Left renal pelvis (tissue), 4 donors: ENCODE results near the gene FKBP2. TPM values are rescaled to one million over a fixed set of nuclear protein-coding genes. Genes with fewer than 3 reads are reported as not detected.

ENCODE experiments used
- DNase-seq, 4 donors: peaks; one replicate each; pipeline ENCODE4 v3.0.0-alpha.2; 2013; ENCODE audit warnings: low read depth in 4 of 4, low spot score in 3 of 4
- polyA plus RNA-seq, 4 donors: library from polyadenylated mRNA; unstranded; fragments of 120-200 nt; gene quantifications; one replicate each; pipeline ENCODE4 v1.2.1, GENCODE V29; 2013; ENCODE audit not compliant: insufficient read length in 4 of 4

FKBP2 gene
- polyA plus RNA-seq, 4 donors: 61.0 to 99.2 (median 86.6) TPM

DNA sequence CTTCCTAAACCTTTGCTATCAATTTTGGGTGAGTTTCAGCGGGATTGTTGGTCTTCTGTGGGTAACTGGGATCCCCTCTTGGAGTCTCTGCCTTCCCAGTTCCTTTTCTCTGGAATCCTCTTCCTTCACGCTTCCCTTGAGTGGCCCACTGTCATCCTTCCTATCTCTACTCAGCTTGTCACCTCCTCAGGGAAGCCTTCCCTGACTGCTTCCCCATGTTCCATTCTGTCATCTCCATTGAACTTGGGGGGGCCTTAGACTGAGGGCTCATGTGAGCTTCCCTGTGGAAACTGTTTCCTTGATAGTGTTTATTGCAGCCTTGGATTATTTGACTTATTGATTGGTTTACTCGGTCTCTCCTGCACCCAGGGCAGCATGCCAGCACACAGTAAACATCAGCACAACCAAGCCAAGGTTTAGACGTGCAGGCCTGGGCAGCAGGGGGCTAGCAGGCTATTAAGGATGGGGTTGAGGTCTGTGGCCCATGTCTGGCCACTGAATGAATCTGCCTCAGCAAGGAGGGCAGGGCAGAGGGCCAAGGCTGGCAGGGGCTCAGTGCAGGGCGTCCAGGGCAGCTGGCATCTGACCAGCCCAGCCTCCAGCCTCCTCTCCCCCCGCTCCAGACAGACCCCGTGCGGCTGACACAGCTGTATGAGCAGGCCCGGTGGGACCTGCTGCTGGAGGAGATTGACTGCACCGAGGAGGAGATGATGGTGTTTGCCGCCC, 22.1 kb upstream of the FKBP2 start:
- DNase-seq: no peak

GRCh38 chr11:64219354-64219684, 21.6 kb upstream of the FKBP2 start:
- DNase-seq: no peak

DNA sequence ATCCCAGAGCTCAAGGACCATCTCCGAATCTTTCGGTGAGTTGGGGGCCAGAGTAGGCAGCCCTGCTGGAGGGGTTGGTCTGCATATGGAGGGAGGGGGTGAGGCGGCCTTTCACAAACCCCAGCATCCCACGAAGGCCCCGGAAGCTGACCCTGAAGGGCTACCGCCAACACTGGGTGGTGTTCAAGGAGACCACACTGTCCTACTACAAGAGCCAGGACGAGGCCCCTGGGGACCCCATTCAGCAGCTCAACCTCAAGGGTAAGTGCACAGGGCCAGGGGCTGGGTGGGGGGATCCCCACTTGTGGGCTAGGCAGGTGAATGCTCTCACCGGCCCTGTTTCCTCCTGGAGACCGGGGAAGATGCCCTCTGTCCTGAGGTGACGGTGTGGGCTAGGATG, 21.1 kb upstream of the FKBP2 start:
- DNase-seq: no peak

DNA sequence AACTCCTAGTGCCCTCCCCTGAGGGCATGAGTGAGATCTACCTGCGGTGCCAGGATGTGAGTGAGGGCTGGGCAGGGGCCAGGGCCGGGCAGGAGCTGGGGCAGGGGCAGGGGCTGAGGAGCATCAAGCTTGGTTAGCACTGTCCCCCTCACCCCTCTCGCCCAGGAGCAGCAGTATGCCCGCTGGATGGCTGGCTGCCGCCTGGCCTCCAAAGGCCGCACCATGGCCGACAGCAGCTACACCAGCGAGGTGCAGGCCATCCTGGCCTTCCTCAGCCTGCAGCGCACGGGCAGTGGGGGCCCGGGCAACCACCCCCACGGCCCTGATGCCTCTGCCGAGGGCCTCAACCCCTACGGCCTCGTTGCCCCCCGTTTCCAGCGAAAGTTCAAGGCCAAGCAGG, 20.6 kb upstream of the FKBP2 start:
- DNase-seq: no peak

- no peak for DNase-seq
Measured at GRCh38 chr11:64220798-64221197, 20.1 kb upstream of the FKBP2 start.

- DNase-seq: no peak
Measured at GRCh38 chr11:64222651-64223000, 18.3 kb upstream of the FKBP2 start.

DNA sequence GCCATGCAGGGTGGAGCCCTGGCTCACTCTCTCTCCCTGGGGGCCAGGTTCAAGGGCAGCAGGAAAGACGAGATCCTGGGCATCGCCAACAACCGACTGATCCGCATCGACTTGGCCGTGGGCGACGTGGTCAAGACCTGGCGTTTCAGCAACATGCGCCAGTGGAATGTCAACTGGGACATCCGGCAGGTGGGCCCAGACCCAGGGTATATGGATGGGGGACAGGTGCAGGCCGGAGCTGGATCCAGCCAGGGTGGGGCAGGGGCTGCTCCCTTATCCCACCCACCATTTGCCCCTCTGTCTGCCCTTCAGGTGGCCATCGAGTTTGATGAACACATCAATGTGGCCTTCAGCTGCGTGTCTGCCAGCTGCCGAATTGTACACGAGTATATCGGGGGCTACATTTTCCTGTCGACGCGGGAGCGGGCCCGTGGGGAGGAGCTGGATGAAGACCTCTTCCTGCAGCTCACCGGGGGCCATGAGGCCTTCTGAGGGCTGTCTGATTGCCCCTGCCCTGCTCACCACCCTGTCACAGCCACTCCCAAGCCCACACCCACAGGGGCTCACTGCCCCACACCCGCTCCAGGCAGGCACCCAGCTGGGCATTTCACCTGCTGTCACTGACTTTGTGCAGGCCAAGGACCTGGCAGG, 17.8 kb upstream of the FKBP2 start:
- no peak for DNase-seq

DNA sequence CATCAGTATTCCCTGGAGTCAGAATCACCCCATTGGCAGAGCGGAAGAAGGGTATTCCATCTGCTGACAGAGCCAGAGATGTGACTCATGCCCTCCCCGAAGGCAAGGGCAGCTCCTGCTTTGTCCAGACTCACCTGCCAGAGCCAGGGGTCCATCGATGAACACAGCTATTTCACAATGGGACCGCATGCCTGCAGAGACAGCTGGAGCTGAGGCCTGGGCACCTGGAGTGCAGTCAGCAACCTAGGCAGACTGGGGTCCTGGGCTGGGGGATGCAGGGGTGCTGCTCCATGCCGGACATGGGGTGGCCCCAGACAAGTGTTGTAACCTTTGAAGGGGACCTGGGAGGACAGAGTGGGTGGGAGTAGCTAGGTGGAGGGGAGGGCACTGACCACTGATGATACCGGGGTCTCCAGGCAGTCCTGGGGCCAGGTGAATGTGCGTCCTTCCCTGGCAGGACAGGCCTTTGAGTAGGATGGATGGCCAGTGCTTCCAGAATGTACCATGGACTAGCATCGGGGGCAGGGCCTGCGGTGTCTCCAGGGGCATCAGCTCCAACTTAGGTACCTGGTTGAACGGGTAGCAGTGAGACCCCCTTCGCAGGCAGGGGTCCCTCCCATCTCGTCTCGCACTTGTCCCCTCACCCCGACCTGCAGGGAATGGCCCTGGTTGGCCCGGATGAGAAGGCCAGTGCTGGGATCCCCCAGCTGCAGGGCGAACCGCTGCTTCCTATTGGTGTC, 16.6 kb upstream of the FKBP2 start:
- no peak for DNase-seq

DNA sequence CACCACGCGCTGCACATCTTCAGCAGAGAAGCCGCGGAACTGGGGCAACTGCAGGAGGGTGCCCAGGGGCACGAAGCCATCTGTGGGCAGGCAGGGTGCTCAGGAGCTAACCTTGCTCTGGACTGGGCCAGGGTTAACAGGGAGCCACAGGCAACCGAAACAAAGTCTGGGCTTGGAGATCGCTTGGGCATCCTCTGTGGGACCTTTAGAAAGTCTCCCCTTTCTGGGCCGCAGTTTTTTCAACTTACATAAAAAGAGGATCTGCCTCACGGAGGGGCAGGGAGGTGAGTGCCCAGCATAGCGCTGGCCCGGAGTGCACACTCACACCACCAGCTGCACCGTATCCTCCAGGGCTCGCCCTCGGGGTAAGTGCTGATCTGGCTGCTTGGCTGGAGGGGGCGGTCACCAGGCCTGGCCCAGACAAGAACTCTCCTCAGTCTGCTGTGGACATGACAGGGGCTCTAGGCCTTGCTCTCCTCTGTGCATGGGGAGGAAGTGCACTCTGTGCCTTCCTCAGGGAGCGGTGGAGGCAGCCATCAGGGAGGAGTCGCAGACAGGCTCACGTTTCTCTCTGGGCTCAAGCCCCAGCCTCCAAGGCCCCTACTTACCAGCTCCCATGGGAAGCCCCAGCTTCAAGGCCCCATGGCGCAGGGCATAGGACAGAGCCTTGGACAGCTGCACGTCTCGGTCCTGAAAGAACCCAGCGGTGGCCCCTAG, 15.8 kb upstream of the FKBP2 start:
- no peak for DNase-seq

DNA sequence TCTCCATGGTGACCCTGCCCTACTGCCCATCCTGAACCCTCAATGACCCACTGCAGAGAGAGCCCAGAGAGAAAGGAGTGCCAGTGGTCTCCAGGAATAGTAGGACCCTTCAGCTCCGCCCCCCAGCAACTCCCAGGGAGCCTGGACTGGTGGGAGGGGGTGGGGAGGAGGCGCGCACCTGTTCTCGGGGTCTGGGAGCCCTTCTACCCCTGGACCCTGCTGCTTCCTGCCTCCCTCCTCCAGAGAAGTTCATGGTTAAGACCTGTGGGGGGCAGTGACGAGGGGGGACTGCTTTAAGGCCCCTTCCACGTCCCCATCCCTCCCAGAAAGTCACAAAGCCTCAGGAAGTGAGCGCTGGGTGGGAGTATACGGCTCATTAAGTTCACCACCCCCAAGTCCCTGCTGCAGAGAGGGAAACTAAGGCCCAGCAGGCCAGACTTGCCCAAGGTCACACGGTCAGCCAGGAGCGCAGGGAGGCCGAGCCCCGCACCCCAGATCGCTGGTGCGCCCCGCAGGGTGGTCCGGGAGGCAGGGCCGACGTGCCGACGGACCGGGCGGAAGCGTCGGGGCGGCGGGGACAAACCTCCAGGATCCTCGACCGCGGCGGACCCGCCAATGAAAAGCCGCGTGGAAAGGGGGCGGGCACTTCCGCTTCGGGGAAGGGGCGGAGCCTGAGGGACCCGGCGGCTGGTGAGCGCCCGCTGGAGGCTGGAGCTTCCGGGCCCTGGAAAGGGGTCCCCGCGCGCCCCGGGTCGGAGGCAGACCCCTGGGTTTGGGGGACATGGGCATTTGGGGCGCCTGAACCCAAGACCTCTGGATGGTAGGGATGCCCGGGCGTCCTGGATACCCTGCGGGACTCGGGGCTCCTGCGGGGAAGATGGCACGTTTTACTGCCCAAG, 15.0 kb upstream of the FKBP2 start, which contains the start of the genes NUDT22 and TRPT1:
TSS of gene NUDT22 (plus strand) at position 667 of the 899 bp plus-strand sequence. CDS start 379 bp downstream, outside the sequence.
TSS of gene TRPT1 (minus strand) at position 579 of the 899 bp plus-strand sequence. CDS start at position 253, 326 bp downstream.
- DNase-seq: no peak

- no peak for DNase-seq
Measured at GRCh38 chr11:64226507-64227051, 14.3 kb upstream of the FKBP2 start.

DNA sequence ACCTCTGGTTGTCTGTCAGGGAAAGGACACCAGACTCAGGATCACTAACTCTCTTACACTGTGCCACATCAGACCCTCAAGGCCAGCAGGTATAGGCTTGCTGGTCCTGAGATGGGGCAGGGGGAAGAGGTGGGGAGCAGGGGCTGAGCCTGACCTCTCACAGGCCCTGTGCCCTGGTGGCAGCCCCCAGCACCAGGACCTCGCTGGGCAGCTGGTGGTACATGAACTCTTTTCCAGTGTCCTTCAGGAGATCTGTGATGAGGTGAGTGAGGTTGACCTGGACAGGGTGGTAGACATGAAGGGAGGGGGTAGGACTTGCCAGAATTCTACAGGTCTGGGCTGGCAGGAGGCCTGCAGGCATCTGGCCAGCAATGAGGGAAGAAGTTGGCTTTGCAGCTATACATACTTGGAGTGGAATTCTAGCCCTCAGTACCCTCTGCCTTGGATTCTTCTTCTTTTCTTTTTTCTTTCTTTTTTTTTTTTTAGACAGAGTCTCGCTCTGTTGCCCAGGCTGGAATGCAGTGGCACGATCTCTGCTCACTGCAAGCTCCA, 13.4 kb upstream of the FKBP2 start:
- no peak for DNase-seq

DNA sequence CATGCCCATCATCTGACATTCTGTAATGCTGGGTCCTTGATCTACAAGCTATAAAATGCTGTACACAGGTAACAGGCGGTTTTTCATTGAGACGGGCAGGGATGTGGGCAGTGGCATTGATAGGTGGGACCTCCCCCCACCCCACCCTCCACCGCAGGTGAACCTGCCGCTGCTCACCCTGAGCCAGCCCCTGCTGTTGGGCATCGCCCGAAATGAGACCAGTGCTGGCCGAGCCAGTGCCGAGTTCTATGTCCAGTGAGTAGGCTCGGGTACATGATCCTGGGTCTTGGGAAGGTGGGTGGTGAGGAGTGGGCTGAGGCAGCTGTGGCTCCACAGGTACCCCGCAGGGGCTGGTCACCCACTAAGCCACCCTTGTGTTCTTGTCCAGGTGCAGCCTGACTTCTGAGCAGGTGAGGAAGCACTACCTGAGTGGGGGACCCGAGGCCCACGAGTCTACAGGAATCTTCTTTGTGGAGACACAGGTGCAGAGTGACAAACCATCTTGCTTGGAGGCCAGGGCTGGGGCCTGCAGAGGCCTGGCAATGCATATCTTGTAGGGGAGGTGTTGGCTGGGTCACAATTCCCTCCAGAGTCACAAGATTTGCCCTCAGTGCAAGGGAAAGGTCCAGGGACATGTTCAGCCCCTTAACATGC, 11.7 kb upstream of the FKBP2 start:
- no peak for DNase-seq

- DNase-seq: no peak
Measured at GRCh38 chr11:64229744-64230170, 11.1 kb upstream of the FKBP2 start.

- DNase-seq: peak in 3 of 4 donors; percentile 91 to 94 (median 91)
Measured at GRCh38 chr11:64230171-64230984, 10.5 kb upstream of the FKBP2 start, which contains the start of gene DNAJC4. Gene DNAJC4, plus strand, starts transcription at chr11:64230548. Its CDS starts 307 bp downstream, at chr11:64230855.

DNA sequence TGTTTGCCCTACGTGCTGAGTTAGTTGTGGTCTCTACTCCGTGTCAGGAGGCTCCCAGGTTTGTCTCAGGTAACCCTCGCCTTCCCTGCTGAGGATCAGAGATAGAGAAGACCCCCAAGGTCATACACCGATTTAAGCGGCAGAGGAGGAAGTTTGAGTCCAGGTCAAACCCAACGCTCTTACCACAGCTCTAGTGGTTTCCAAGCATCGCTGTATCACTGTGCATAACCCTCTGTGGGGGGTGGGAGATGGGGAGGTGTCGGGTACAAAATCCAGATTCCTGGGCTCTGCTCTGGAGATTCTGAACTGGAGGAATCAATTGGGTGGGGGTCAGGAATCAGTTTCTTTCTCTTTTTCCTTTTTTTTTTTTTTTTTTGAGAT, 9.9 kb upstream of the FKBP2 start:
- DNase-seq: no peak

- no peak for DNase-seq
Measured at GRCh38 chr11:64231546-64231945, 9.3 kb upstream of the FKBP2 start.
